HepG2 (cell line): Measurements from ENCODE around the gene CORO1C. TPM values are rescaled to one million over a fixed set of nuclear protein-coding genes. Genes with fewer than 3 reads are reported as not detected.
A peak's percentile ranks its signal among the peaks of the same experiment; 100 is the strongest.

Experiments
- ATAC-seq: fragments of 200-7000 bp; cut with Tn5 transposase; 3 replicates; pipeline ENCODE4 v1.9.1; 2020; ENCODE audit warnings: mild to moderate bottlenecking, moderate library complexity
- BruUV-seq: library from RNA; stranded (reverse); fragments of 400-500 nt; replicated peaks from 2 replicates; lab custom pipeline; 2021; lab: Mats Ljungman, UMichigan
- CTCF ChIA-PET: fragments of 300-600 bp; formaldehyde crosslinking; extraction: SDS; loops from one replicate; lab custom pipeline; 2021; ENCODE audit warnings: low total read pairs, inconsistent platforms, low intra/inter-chr PET ratio; lab: Yijun Ruan, JAX
- POLR2A ChIA-PET: fragments of 350-600 bp; sonication (Branson Sonifier 250); formaldehyde crosslinking; loops from one replicate; lab custom pipeline; 2020; ENCODE audit warnings: antibody characterized with exemption, inconsistent platforms; lab: Yijun Ruan, JAX
- DNase-seq: peaks from one replicate; pipeline ENCODE4 v3.0.0-alpha.2; 2015; ENCODE audit warnings: low spot score
- FAIRE-seq: peaks from 3 replicates; lab custom pipeline; 2011; peaks lifted over from hg19 to GRCh38; lab: Jason Lieb, UNC
- H2AFZ ChIP-seq: one replicate; pipeline ENCODE4 v1.6.1; 2011; ENCODE audit warnings: low read length, inconsistent platforms
- H3K27ac ChIP-seq: fragments of 300-600 bp; 3 replicates; pipeline ENCODE4 v1.8.0; 2011; ENCODE audit warnings: mixed run types, mild to moderate bottlenecking, mixed read lengths, low read length, inconsistent platforms; ENCODE audit not compliant: insufficient read depth; ENCODE audit errors: extremely low read length
- H3K27me3 ChIP-seq, 2 experiments: fragments of 200-600 bp in 1 of 2; 2 replicates in 1 of 2; 3 replicates in 1 of 2; pipeline versions ENCODE4 v1.6.0 to v1.8.0; 2011; ENCODE audit warnings: low read length in 2 of 2, mild to moderate bottlenecking in 2 of 2, moderate library complexity in 2 of 2, inconsistent platforms in 1 of 2; ENCODE audit not compliant: insufficient read depth in 2 of 2, control insufficient read depth in 1 of 2
- H3K36me3 ChIP-seq, 2 experiments: fragments of 200-600 bp in 1 of 2; replicated peaks in 1 of 2; 2 replicates in 1 of 2; 3 replicates in 1 of 2; pipeline versions ENCODE4 v1.5.1 to v1.8.0; 2011; ENCODE audit warnings: low read length in 2 of 2, inconsistent platforms in 1 of 2; ENCODE audit not compliant: insufficient read depth in 2 of 2, control insufficient read depth in 1 of 2
- H3K4me1 ChIP-seq: 2 replicates; pipeline ENCODE4 v1.5.1; 2012; ENCODE audit warnings: low read length, inconsistent platforms; ENCODE audit not compliant: insufficient read depth
- H3K4me2 ChIP-seq: 2 replicates; pipeline ENCODE4 v1.6.0; 2011; ENCODE audit warnings: low read depth, low read length, inconsistent platforms
- H3K4me3 ChIP-seq, 3 experiments: fragments of 200-600 bp in 1 of 3; sonication (generic), shearing (Covaris generic) in 1 of 3; replicated peaks in 1 of 3; 2 replicates each; pipeline ENCODE4 v1.5.1; 2011 to 2016; ENCODE audit warnings: low read length in 3 of 3, inconsistent platforms in 2 of 3, low read depth in 2 of 3, mild to moderate bottlenecking in 2 of 3, control low read depth in 1 of 3, mixed read lengths in 1 of 3; ENCODE audit not compliant: insufficient read depth in 1 of 3
- H3K79me2 ChIP-seq: one replicate; pipeline ENCODE4 v1.6.1; 2011; ENCODE audit warnings: low read length, inconsistent platforms; ENCODE audit not compliant: insufficient read depth
- H3K9ac ChIP-seq: 2 replicates; pipeline ENCODE4 v1.6.0; 2011; ENCODE audit warnings: mild to moderate bottlenecking, low read depth, low read length, inconsistent platforms; ENCODE audit not compliant: insufficient read depth
- H3K9me3 ChIP-seq: 2 replicates; pipeline ENCODE4 v1.5.1; 2012; ENCODE audit warnings: mild to moderate bottlenecking, low read length
- H4K20me1 ChIP-seq: 2 replicates; pipeline ENCODE4 v1.6.0; 2011; ENCODE audit warnings: inconsistent platforms, mild to moderate bottlenecking, low read length, moderate library complexity; ENCODE audit not compliant: insufficient read depth
- ARHGAP35 ChIP-seq: sonication (generic); formaldehyde crosslinking; IDR thresholded peaks from 2 replicates; pipeline ENCODE4 v1.9.0; 2022; ENCODE audit warnings: mild to moderate bottlenecking, inconsistent platforms, moderate library complexity, missing genetic modification reagents, borderline replicate concordance
- HNF4G ChIP-seq, 2 experiments: sonication (generic) in 1 of 2; formaldehyde crosslinking in 1 of 2; IDR thresholded peaks; 2 replicates each; pipeline versions ENCODE4 v1.4.0 to v1.6.1; 2011 to 2020; ENCODE audit warnings: borderline replicate concordance in 2 of 2, low read depth in 2 of 2, mild to moderate bottlenecking in 2 of 2, low read length in 1 of 2, missing genetic modification reagents in 1 of 2, moderate library complexity in 1 of 2
- KAT8 ChIP-seq: IDR thresholded peaks from 2 replicates; pipeline ENCODE4 v1.6.1; 2016; ENCODE audit warnings: missing genetic modification reagents, missing compliant biosample characterization
- POLR2AphosphoS2 ChIP-seq: IDR thresholded peaks from 2 replicates; pipeline ENCODE4 v1.6.1; 2011; ENCODE audit warnings: low read depth, low read length, improper control_type of control experiment
- TSC22D2 ChIP-seq: sonication (generic); formaldehyde crosslinking; IDR thresholded peaks from 2 replicates; pipeline ENCODE4 v1.5.1; 2020; ENCODE audit warnings: missing genetic modification reagents, mild to moderate bottlenecking, borderline replicate concordance
- ZNF441 ChIP-seq: sonication (generic); formaldehyde crosslinking; IDR thresholded peaks from 2 replicates; pipeline ENCODE4 v1.7.0; 2021; ENCODE audit warnings: missing genetic modification reagents, borderline replicate concordance
- WGBS: methylation state at CpG from one replicate; pipeline ENCODE4 v1.1.6; 2017; ENCODE audit warnings: low lambda C conversion rate; 5-methylcytosine and 5-hydroxymethylcytosine counted together
- in situ Hi-C: cut with HindIII; loops from 2 replicates; pipeline ENCODE4 v1.10.0; 2017; ENCODE audit warnings: low pct_unique_long_range_greater_than_20kb; ENCODE audit not compliant: extremely low pct_ligation_motif_present
- intact Hi-C: fragments of 100-400 bp; cut with micrococcal nuclease; formaldehyde crosslinking; loops from one replicate; pipeline ENCODE4 v1.10.0; 2022; ENCODE audit not compliant: unreplicated experiment
- polyA plus RNA-seq, 8 experiments: library from polyadenylated mRNA; depleted of rRNA in 3 of 8; stranded (reverse) in 7 of 8; unstranded in 1 of 8; fragments of >200 nt; fragmentation: Illumina TruSeq in 4 of 8; extraction: Trizol in 4 of 8; gene quantifications; 2 replicates each; pipeline versions ENCODE4 v1.2.1 to v1.2.3, GENCODE V29; 2011 to 2016; ENCODE audit warnings: low read depth in 4 of 8, missing spikeins in 1 of 8, mixed read lengths in 1 of 8; ENCODE audit not compliant: insufficient read depth in 1 of 8
- total RNA-seq, 5 experiments: library from RNA; depleted of rRNA; stranded (reverse); fragments of >200 nt; fragmentation: Illumina TruSeq; extraction: Trizol; gene quantifications; 2 replicates each; pipeline ENCODE4 v1.2.3, GENCODE V29; 2016; ENCODE audit warnings: low read depth in 1 of 5
- TF ChIP-seq, protein P1 (sequence below): sonication (generic); formaldehyde crosslinking; IDR thresholded peaks from 2 replicates; pipeline ENCODE4 v1.5.0; 2020; ENCODE audit warnings: missing genetic modification reagents, mild to moderate bottlenecking, borderline replicate concordance
- TF ChIP-seq, protein P2 (sequence below): fragments of 450-650 bp; IDR thresholded peaks from 2 replicates; pipeline ENCODE4 v1.6.1; 2017

Gene CORO1C
- total and polyA plus RNA-seq, 2 of the 13 experiments (the other 11 are each of a cell fraction or from before 2014, with no cell fraction given), result 73.7 to 131 TPM

DNA sequence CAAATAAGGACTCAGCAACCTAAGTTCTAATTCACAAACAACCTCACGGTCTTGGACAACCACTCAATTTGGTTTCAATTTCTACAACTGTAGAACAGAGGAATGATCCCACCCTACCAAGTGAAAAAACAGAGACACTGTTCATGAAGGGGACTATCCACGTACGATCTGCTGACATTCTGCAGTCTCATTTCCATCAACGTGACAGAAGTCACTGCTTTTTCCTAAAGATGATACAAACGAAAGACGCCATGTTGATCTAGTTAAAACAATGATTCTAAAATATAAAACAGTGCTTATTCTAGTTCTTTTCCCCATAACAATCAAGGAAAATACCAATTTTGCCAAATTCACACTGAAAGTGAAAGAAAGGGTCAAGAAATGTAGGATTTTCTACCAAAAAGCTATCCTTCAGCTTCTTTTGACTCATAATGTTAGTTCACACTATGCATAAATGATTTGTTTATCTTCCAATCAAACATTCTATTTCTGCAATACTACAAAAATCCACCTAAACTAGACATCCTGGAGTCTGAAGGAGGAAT is 38.1 kb downstream of the CORO1C start:
- H3K36me3 ChIP-seq, result peaks cover 12 to 40% of the 10 kb centered on the region in 2 experiments
- ChIA-PET POLR2A (no interaction called here), CTCF (no interaction called here)
- no peak overlapping the region for H3K4me3 ChIP-seq
- BruUV-seq, result no TSS peak
- no peak overlapping the region for H3K9ac ChIP-seq
- no peak for FAIRE-seq
- no peaks in the 10 kb centered on the region; the same call in 1 of the 2 replicates for H4K20me1 ChIP-seq
- H3K4me1 ChIP-seq, result peaks cover 53% of the 10 kb centered on the region
- peak overlapping the region; percentile 20 for H3K27ac ChIP-seq
- no peak for TF ChIP-seq ZNF441 (CRISPR knock-in tag)
- TF ChIP-seq, protein P1, sequence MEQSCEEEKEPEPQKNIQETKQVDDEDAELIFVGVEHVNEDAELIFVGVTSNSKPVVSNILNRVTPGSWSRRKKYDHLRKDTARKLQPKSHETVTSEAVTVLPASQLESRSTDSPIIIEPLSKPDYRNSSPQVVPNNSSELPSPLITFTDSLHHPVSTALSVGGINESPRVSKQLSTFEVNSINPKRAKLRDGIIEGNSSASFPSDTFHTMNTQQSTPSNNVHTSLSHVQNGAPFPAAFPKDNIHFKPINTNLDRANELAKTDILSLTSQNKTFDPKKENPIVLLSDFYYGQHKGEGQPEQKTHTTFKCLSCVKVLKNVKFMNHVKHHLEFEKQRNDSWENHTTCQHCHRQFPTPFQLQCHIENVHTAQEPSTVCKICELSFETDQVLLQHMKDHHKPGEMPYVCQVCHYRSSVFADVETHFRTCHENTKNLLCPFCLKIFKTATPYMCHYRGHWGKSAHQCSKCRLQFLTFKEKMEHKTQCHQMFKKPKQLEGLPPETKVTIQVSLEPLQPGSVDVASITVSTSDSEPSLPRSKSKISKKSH (CRISPR knock-in tag), result no peak
- TF ChIP-seq TSC22D2, result no peak
- TF ChIP-seq KAT8 (CRISPR knock-in tag), result no peak
- TF ChIP-seq POLR2AphosphoS2, result no peak
- TF ChIP-seq HNF4G (IDR thresholded peaks at IDR 0.05; ENCODE audit: borderline replicate concordance, low read depth, low read length), result no peak
- TF ChIP-seq HNF4G (CRISPR knock-in tag; IDR thresholded peaks at IDR 0.05; ENCODE audit: borderline replicate concordance, low read depth), result no peak
- TF ChIP-seq ARHGAP35 (CRISPR knock-in tag), result no peak
- TF ChIP-seq, protein P2, sequence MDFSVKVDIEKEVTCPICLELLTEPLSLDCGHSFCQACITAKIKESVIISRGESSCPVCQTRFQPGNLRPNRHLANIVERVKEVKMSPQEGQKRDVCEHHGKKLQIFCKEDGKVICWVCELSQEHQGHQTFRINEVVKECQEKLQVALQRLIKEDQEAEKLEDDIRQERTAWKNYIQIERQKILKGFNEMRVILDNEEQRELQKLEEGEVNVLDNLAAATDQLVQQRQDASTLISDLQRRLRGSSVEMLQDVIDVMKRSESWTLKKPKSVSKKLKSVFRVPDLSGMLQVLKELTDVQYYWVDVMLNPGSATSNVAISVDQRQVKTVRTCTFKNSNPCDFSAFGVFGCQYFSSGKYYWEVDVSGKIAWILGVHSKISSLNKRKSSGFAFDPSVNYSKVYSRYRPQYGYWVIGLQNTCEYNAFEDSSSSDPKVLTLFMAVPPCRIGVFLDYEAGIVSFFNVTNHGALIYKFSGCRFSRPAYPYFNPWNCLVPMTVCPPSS, result no peak
- no peaks in the 10 kb centered on the region for H3K9me3 ChIP-seq
- in situ Hi-C loops (no loop called here), intact Hi-C loops (loop anchor here (5.0 kb wide), 1 partner anchor 79 kb away; no protein-coding TSS in a partner anchor)
- no peak overlapping the region for H3K4me2 ChIP-seq
- no peak overlapping the region for H2AFZ ChIP-seq
- ATAC-seq, result no peak
- DNase-seq, result no peak
- peaks cover 88% of the 10 kb centered on the region for H3K79me2 ChIP-seq
- 93% methylated on average over 6 of the region's 6 CpGs for WGBS
- H3K27me3 ChIP-seq, result no peaks in the 10 kb centered on the region
